Measurements from ENCODE around the gene ITPR3. TPM values are rescaled to one million over a fixed set of nuclear protein-coding genes. Genes with fewer than 3 reads are reported as not detected.

The ITPR3 gene
- total and polyA plus RNA-seq, 2 of the 13 experiments (the other 11 are each of a cell fraction or from before 2014, with no cell fraction given), result 3.8 to 21.4 TPM

- TF ChIP-seq ZNF343 (CRISPR knock-in tag; IDR thresholded peaks at IDR 0.05) (peak; percentile 76; the same call in 1 of the 2 replicates), FOXO4 (CRISPR knock-in tag; conservative IDR thresholded peaks at IDR 0.05) (no peak), NAIF1 (CRISPR knock-in tag; IDR thresholded peaks at IDR 0.05; ENCODE audit: borderline replicate concordance) (no peak), ZNF501 (CRISPR knock-in tag; IDR thresholded peaks at IDR 0.05) (no peak; the same call in 1 of the 2 replicates), ZNF20 (CRISPR knock-in tag; IDR thresholded peaks at IDR 0.05) (no peak), SUZ12 (IDR thresholded peaks at IDR 0.05; ENCODE audit: low read depth, low read length) (no peak), CBX5 (CRISPR knock-in tag; IDR thresholded peaks at IDR 0.05; ENCODE audit: borderline replicate concordance) (peak; percentile 63; the same call in 1 of the 2 replicates), ZNF552 (CRISPR knock-in tag; IDR thresholded peaks at IDR 0.05; ENCODE audit: borderline replicate concordance) (no peak), ISX (CRISPR knock-in tag; conservative IDR thresholded peaks at IDR 0.05) (no peak), ZZZ3 (CRISPR knock-in tag; IDR thresholded peaks at IDR 0.05; ENCODE audit: borderline replicate concordance) (0 out of 2 replicates have a peak, but pooled peaks have one; percentile 28), ZNF703 (CRISPR knock-in tag; IDR thresholded peaks at IDR 0.05; ENCODE audit: borderline replicate concordance) (no peak), UBTF (CRISPR knock-in tag; IDR thresholded peaks at IDR 0.05) (no peak; the same call in 1 of the 2 replicates), ZNF232 (CRISPR knock-in tag; IDR thresholded peaks at IDR 0.05; ENCODE audit: borderline replicate concordance) (0 out of 2 replicates have a peak, but pooled peaks have one; percentile 44), SETDB1 (CRISPR knock-in tag; IDR thresholded peaks at IDR 0.05; ENCODE audit: borderline replicate concordance) (no peak), NFATC3 (CRISPR knock-in tag; IDR thresholded peaks at IDR 0.05) (no peak), PRPF4 (IDR thresholded peaks at IDR 0.05; ENCODE audit: low read depth, low read length, poor library complexity, severe bottlenecking) (no peak), KDM5A (IDR thresholded peaks at IDR 0.05; ENCODE audit: borderline replicate concordance, low read length) (no peak), ZNF570 (CRISPR knock-in tag; IDR thresholded peaks at IDR 0.05; ENCODE audit: borderline replicate concordance) (no peak)
- TF ChIP-seq, protein P1, sequence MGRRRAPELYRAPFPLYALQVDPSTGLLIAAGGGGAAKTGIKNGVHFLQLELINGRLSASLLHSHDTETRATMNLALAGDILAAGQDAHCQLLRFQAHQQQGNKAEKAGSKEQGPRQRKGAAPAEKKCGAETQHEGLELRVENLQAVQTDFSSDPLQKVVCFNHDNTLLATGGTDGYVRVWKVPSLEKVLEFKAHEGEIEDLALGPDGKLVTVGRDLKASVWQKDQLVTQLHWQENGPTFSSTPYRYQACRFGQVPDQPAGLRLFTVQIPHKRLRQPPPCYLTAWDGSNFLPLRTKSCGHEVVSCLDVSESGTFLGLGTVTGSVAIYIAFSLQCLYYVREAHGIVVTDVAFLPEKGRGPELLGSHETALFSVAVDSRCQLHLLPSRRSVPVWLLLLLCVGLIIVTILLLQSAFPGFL (CRISPR knock-in tag; IDR thresholded peaks at IDR 0.05), result no peak
- TF ChIP-seq, protein P2, sequence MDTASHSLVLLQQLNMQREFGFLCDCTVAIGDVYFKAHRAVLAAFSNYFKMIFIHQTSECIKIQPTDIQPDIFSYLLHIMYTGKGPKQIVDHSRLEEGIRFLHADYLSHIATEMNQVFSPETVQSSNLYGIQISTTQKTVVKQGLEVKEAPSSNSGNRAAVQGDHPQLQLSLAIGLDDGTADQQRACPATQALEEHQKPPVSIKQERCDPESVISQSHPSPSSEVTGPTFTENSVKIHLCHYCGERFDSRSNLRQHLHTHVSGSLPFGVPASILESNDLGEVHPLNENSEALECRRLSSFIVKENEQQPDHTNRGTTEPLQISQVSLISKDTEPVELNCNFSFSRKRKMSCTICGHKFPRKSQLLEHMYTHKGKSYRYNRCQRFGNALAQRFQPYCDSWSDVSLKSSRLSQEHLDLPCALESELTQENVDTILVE (CRISPR knock-in tag; IDR thresholded peaks at IDR 0.05), result peak; percentile 57; the same call in 1 of the 2 replicates
- TF ChIP-seq, protein P3, sequence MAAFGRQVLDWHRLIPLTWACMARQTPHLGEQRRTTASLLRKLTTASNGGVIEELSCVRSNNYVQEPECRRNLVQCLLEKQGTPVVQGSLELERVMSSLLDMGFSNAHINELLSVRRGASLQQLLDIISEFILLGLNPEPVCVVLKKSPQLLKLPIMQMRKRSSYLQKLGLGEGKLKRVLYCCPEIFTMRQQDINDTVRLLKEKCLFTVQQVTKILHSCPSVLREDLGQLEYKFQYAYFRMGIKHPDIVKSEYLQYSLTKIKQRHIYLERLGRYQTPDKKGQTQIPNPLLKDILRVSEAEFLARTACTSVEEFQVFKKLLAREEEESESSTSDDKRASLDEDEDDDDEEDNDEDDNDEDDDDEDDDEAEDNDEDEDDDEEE (CRISPR knock-in tag; IDR thresholded peaks at IDR 0.05), result 0 out of 2 replicates have a peak, but pooled peaks have one; percentile 54
Measured at GRCh38 chr6:33613146-33613794, 7.9 kb upstream of the ITPR3 start (continued).

Measured in HepG2 (cell line).